ENCODE data around the gene NTMT2. TPM values are rescaled to one million over a fixed set of nuclear protein-coding genes. Genes with fewer than 3 reads are reported as not detected.

The NTMT2 gene
- polyA plus RNA-seq, 1 donor (not counting 4 experiments of a cell fraction or from before 2014, with no cell fraction given), result not detected

GRCh38 chr1:170140371-170140770 lies 5.4 kb upstream of the NTMT2 start:
- Histone ChIP-seq H3K4me3 (ENCODE audit: control insufficient read depth in 2 of 3, extremely low read depth in 1 of 3, insufficient read depth in 2 of 3, low read depth in 1 of 3, low read length in 3 of 3) (no peak overlapping the region), H3K9me3 (ENCODE audit: control insufficient read depth, low read depth, low read length) (no peaks in the 10 kb centered on the region), H3K4me2 (ENCODE audit: control insufficient read depth, extremely low read depth, insufficient read depth, low read depth, low read length) (no peak overlapping the region), H3K4me1 (ENCODE audit: control insufficient read depth, extremely low read depth, insufficient read depth, low read length) (no peaks in the 10 kb centered on the region), H3K27ac (ENCODE audit: control insufficient read depth, insufficient read depth, low read length) (no peak overlapping the region), H2AFZ (ENCODE audit: control insufficient read depth, low read length) (no peak overlapping the region), H3K27me3 (ENCODE audit: control insufficient read depth, extremely low read depth, insufficient read depth, low read length) (no peaks in the 10 kb centered on the region), H4K20me1 (ENCODE audit: control insufficient read depth, extremely low read depth, insufficient read depth, low read length) (no peaks in the 10 kb centered on the region), H3K36me3 (ENCODE audit: control insufficient read depth in 2 of 2, extremely low read depth in 1 of 2, insufficient read depth in 2 of 2, low read length in 2 of 2) (no peaks in the 10 kb centered on the region), H3K9ac (ENCODE audit: control insufficient read depth, extremely low read depth, insufficient read depth, low read length) (no peak overlapping the region), H3K79me2 (ENCODE audit: control insufficient read depth, insufficient read depth, low read length) (no peaks in the 10 kb centered on the region), H3K9me1 (ENCODE audit: control insufficient read depth, extremely low read depth, insufficient read depth, low read length) (no peaks in the 10 kb centered on the region)
- DNase-seq (ENCODE audit: low read depth, low spot score) (no peak), FAIRE-seq (no peak)
- no peak for TF ChIP-seq CTCF (optimal IDR thresholded peaks at IDR 0.05 in 1 of 3, IDR thresholded peaks at IDR 0.05 in 1 of 3, conservative IDR thresholded peaks at IDR 0.05 in 1 of 3; ENCODE audit: extremely low read depth in 1 of 3, insufficient read depth in 2 of 3, low read length in 3 of 3)
- TF ChIP-seq EZH2 (IDR thresholded peaks at IDR 0.05; ENCODE audit: low read length), result no peak
- dilution Hi-C loops (cut with MboI; ENCODE audit: extremely low pct_ligation_motif_present, low sequenced_read_pairs), result no loop called here

GRCh38 chr1:170145061-170145460 lies 698 bp upstream of the NTMT2 start:
- no peak overlapping the region for H3K4me3 ChIP-seq (ENCODE audit: control insufficient read depth in 2 of 3, extremely low read depth in 1 of 3, insufficient read depth in 2 of 3, low read depth in 1 of 3, low read length in 3 of 3)
- TF ChIP-seq CTCF (optimal IDR thresholded peaks at IDR 0.05 in 1 of 3, IDR thresholded peaks at IDR 0.05 in 1 of 3, conservative IDR thresholded peaks at IDR 0.05 in 1 of 3; ENCODE audit: extremely low read depth in 1 of 3, insufficient read depth in 2 of 3, low read length in 3 of 3), result no peak
- FAIRE-seq, result no peak
- no peaks in the 10 kb centered on the region for H3K79me2 ChIP-seq (ENCODE audit: control insufficient read depth, insufficient read depth, low read length)
- H2AFZ ChIP-seq (ENCODE audit: control insufficient read depth, low read length), result no peak overlapping the region
- no peak overlapping the region for H3K27ac ChIP-seq (ENCODE audit: control insufficient read depth, insufficient read depth, low read length)
- no peaks in the 10 kb centered on the region for H3K4me1 ChIP-seq (ENCODE audit: control insufficient read depth, extremely low read depth, insufficient read depth, low read length)
- H3K9ac ChIP-seq (ENCODE audit: control insufficient read depth, extremely low read depth, insufficient read depth, low read length), result no peak overlapping the region
- no peak overlapping the region for H3K4me2 ChIP-seq (ENCODE audit: control insufficient read depth, extremely low read depth, insufficient read depth, low read depth, low read length)
- H4K20me1 ChIP-seq (ENCODE audit: control insufficient read depth, extremely low read depth, insufficient read depth, low read length), result no peaks in the 10 kb centered on the region
- no peak for DNase-seq (ENCODE audit: low read depth, low spot score)
- H3K9me3 ChIP-seq (ENCODE audit: control insufficient read depth, low read depth, low read length), result no peaks in the 10 kb centered on the region
- H3K36me3 ChIP-seq (ENCODE audit: control insufficient read depth in 2 of 2, extremely low read depth in 1 of 2, insufficient read depth in 2 of 2, low read length in 2 of 2), result no peaks in the 10 kb centered on the region
- no peaks in the 10 kb centered on the region for H3K9me1 ChIP-seq (ENCODE audit: control insufficient read depth, extremely low read depth, insufficient read depth, low read length)
- H3K27me3 ChIP-seq (ENCODE audit: control insufficient read depth, extremely low read depth, insufficient read depth, low read length), result no peaks in the 10 kb centered on the region
- dilution Hi-C loops (cut with MboI; ENCODE audit: extremely low pct_ligation_motif_present, low sequenced_read_pairs), result no loop called here
